Uterus (tissue), 2 donors: ENCODE data around the gene NUP210.

Experiments used
- CTCF ChIP-seq, 4 experiments: fragments of 200-600 bp in 2 of 4; fragments of 450-650 bp in 2 of 4; sonication (generic) in 2 of 4; IDR thresholded peaks; one replicate each; pipeline ENCODE4 v1.5.1; 2016 to 2019; ENCODE audit warnings: antibody characterized with exemption in 4 of 4, mild to moderate bottlenecking in 2 of 4, moderate library complexity in 1 of 4
- POLR2A ChIP-seq, 2 donors: fragments of 450-650 bp; IDR thresholded peaks; one replicate each; pipeline ENCODE4 v1.6.1; 2016; ENCODE audit warnings: antibody characterized with exemption in 2 of 2, mild to moderate bottlenecking in 1 of 2, moderate library complexity in 1 of 2

GRCh38 chr3:13406190-13406589 is 13.9 kb downstream of the NUP210 start:
- no peak for TF ChIP-seq POLR2A (IDR thresholded peaks at IDR 0.05)
- no peak for TF ChIP-seq CTCF (IDR thresholded peaks at IDR 0.05)
